GM12873 (cell line): Measurements from ENCODE around the gene WTIP.

Source experiments
- CTCF ChIP-seq: IDR thresholded peaks from 2 replicates; pipeline ENCODE4 v1.5.1; 2012; ENCODE audit warnings: low read depth, mild to moderate bottlenecking, moderate library complexity, low read length, control low read depth; ENCODE audit not compliant: insufficient read depth; ENCODE audit errors: missing control alignments

The WTIP gene

GRCh38 chr19:34495416-34495815 lies 13.9 kb downstream of the WTIP start:
- no peak for TF ChIP-seq CTCF

GRCh38 chr19:34497112-34497805 lies 15.7 kb downstream of the WTIP start:
- no peak for TF ChIP-seq CTCF

GRCh38 chr19:34499155-34499834 lies 17.7 kb downstream of the WTIP start:
- TF ChIP-seq CTCF: no peak

GRCh38 chr19:34500656-34501120 lies 19.1 kb downstream of the WTIP start:
- TF ChIP-seq CTCF: no peak

GRCh38 chr19:34501339-34502320 lies 20.1 kb downstream of the WTIP start:
- peak; percentile 99 for TF ChIP-seq CTCF

- TF ChIP-seq CTCF: no peak
These were observed 21.2 kb downstream of the WTIP start for GRCh38 chr19:34502582-34503411.
